Gastroesophageal sphincter (tissue), 3 donors: Measurements from ENCODE around the gene ARL11.

Source experiments
- CTCF ChIP-seq, 4 experiments: fragments of 200-600 bp in 2 of 4; fragments of 450-650 bp in 2 of 4; sonication (generic) in 1 of 4; IDR thresholded peaks; one replicate each; pipeline ENCODE4 v1.5.1; 2017 to 2019; ENCODE audit warnings: antibody characterized with exemption in 4 of 4, mild to moderate bottlenecking in 2 of 4, moderate library complexity in 2 of 4
- EP300 ChIP-seq: sonication (generic); formaldehyde crosslinking; IDR thresholded peaks from one replicate; pipeline ENCODE4 v1.6.1; 2017; ENCODE audit warnings: antibody characterized with exemption, mild to moderate bottlenecking

- no peak for TF ChIP-seq CTCF (IDR thresholded peaks at IDR 0.05)
- no peak for TF ChIP-seq EP300
Observed at GRCh38 chr13:49608651-49609331, 19.5 kb upstream of the ARL11 start.
